OCI-LY1 (cell line): ENCODE data around the gene MTMR1.

Source experiments
- EZH2 ChIP-seq: fragments of 200-600 bp; sonication (generic), shearing (Covaris generic); IDR thresholded peaks from 2 replicates; pipeline ENCODE4 v1.8.0; 2017; ENCODE audit warnings: borderline replicate concordance, mixed run types, mild to moderate bottlenecking, antibody characterized with exemption, low read length, moderate library complexity, mixed read lengths
- TF ChIP-seq, protein P1 (sequence below): fragments of 200-600 bp; sonication (generic), shearing (Covaris generic); IDR thresholded peaks from 2 replicates; pipeline ENCODE4 v1.5.1; 2017; ENCODE audit warnings: mild to moderate bottlenecking, antibody characterized with exemption, low read length, moderate library complexity, mixed read lengths

DNA sequence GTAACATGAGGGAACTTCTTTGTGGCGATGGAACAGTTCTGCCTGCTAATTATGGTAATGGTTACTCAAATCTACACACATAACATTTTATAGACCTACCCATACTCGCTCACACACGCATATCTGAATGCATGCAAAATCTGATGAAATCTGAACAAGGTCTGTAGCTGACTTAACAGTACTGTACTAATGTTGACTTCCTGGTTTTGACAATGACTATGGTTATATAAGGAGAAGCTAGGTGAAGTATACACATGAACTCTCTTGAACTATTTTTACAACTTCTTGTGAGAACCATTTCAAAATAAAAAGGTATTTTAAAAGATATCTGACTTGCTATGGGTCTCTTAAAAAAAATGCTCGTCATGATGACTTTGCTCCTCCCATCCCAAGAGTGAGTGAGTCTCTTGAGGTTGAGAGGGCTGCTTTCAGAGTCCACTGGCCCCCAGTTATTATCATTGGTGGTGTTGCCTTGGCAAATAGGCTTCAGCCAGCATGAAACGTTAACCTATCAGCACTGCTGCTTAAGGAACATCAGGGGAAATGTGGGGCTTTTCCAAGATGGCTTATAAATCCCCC, 99.8 kb downstream of the MTMR1 start:
- TF ChIP-seq, protein P1, sequence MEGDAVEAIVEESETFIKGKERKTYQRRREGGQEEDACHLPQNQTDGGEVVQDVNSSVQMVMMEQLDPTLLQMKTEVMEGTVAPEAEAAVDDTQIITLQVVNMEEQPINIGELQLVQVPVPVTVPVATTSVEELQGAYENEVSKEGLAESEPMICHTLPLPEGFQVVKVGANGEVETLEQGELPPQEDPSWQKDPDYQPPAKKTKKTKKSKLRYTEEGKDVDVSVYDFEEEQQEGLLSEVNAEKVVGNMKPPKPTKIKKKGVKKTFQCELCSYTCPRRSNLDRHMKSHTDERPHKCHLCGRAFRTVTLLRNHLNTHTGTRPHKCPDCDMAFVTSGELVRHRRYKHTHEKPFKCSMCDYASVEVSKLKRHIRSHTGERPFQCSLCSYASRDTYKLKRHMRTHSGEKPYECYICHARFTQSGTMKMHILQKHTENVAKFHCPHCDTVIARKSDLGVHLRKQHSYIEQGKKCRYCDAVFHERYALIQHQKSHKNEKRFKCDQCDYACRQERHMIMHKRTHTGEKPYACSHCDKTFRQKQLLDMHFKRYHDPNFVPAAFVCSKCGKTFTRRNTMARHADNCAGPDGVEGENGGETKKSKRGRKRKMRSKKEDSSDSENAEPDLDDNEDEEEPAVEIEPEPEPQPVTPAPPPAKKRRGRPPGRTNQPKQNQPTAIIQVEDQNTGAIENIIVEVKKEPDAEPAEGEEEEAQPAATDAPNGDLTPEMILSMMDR, result no peak
- no peak for TF ChIP-seq EZH2
